Gastroesophageal sphincter (tissue), 4 donors: ENCODE results near the gene CD9. TPM values are rescaled to one million over a fixed set of nuclear protein-coding genes. Genes with fewer than 3 reads are reported as not detected.

Experiments used
- ATAC-seq: fragments of 150-250 bp; one replicate; pipeline ENCODE4 v1.9.1; 2016; ENCODE audit warnings: mild to moderate bottlenecking, moderate library complexity
- H3K27ac ChIP-seq, 4 donors: fragments of 200-600 bp; sonication (generic) in 3 of 4; 1 replicate in 3 of 4; 2 replicates in 1 of 4; pipeline ENCODE4 v1.5.1; 2016 to 2019
- H3K27me3 ChIP-seq: fragments of 200-600 bp; sonication (generic); one replicate; pipeline ENCODE4 v1.5.1; 2019
- H3K36me3 ChIP-seq, 2 donors: fragments of 200-600 bp; sonication (generic); one replicate each; pipeline ENCODE4 v1.5.1; 2019; ENCODE audit warnings: control low read depth in 1 of 2
- H3K4me1 ChIP-seq, 3 donors: fragments of 200-600 bp; sonication (generic); 1 replicate in 2 of 3; 2 replicates in 1 of 3; pipeline ENCODE4 v1.5.1; 2016 to 2019; ENCODE audit warnings: control low read depth in 2 of 3
- H3K4me3 ChIP-seq, 2 donors: fragments of 200-600 bp; sonication (generic); one replicate each; pipeline ENCODE4 v1.5.1; 2019; ENCODE audit warnings: mild to moderate bottlenecking in 1 of 2, moderate library complexity in 1 of 2
- H3K9me3 ChIP-seq, 3 donors: fragments of 200-600 bp; sonication (generic); one replicate each; pipeline ENCODE4 v1.5.1; 2017 to 2019; ENCODE audit warnings: control low read depth in 2 of 3
- EP300 ChIP-seq: sonication (generic); formaldehyde crosslinking; IDR thresholded peaks from one replicate; pipeline ENCODE4 v1.6.1; 2017; ENCODE audit warnings: antibody characterized with exemption, mild to moderate bottlenecking
- POLR2A ChIP-seq, 2 donors: fragments of 450-650 bp; IDR thresholded peaks; one replicate each; pipeline ENCODE4 v1.6.1; 2017; ENCODE audit warnings: antibody characterized with exemption in 2 of 2, mild to moderate bottlenecking in 2 of 2, moderate library complexity in 1 of 2
- POLR2AphosphoS5 ChIP-seq: sonication (generic); formaldehyde crosslinking; IDR thresholded peaks from one replicate; pipeline ENCODE4 v1.6.1; 2017; ENCODE audit warnings: antibody characterized with exemption
- WGBS, 2 donors: methylation state at CpG; one replicate each; pipeline ENCODE4 v1.1.5; 2018; ENCODE audit warnings: low coverage in 1 of 2; 5-methylcytosine and 5-hydroxymethylcytosine counted together
- total RNA-seq, 4 donors: library from RNA; depleted of rRNA; stranded (reverse); fragments of >200 nt; gene quantifications; one replicate each; pipeline ENCODE4 v1.1.0, GENCODE V29; 2016
- TF ChIP-seq, protein P1 (sequence below), 4 experiments: fragments of 200-600 bp in 2 of 4; fragments of 450-650 bp in 2 of 4; sonication (generic) in 1 of 4; IDR thresholded peaks; one replicate each; pipeline ENCODE4 v1.5.1; 2017 to 2019; ENCODE audit warnings: antibody characterized with exemption in 4 of 4, mild to moderate bottlenecking in 2 of 4, moderate library complexity in 2 of 4

CD9 gene
- total RNA-seq, 4 donors from 2014 or later, result 379 to 558 (median 468) TPM

DNA sequence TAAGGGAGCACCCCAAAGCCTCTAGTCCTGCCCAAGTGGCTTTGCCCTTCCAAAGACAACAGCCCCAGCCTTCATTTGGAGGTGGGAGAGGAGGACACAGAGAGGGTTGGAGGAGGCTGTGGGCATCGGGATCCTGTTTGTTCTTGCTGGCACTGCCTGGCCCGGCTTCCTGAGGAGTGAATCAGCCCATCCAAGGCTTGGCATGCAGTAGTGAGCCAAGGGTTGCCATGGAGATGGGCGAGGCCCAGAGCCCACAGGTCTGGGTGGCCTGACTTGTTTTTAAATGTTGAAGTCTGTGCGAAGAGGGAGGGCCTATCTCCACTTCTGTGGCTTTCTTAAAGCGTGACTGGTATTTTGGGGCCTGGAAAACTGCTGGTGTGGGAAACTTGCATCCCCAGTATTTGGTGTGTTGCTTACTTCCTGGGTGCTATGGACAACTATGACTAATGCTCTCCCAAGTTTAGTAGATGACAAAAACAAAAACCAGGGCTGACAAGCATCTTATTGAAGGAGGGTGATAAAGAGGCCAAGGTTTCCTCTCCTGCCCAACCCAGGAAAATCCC, 15.8 kb downstream of the CD9 start:
- TF ChIP-seq POLR2A (IDR thresholded peaks at IDR 0.05) (peak; percentile 7 to 13), POLR2AphosphoS5 (peak; percentile 83), EP300 (no peak)
- ATAC-seq, result peak; percentile 94
- peaks cover 12 to 100% (median 71%) of the 10 kb centered on the region in 3 donors for H3K4me1 ChIP-seq
- H3K27me3 ChIP-seq, result no peaks in the 10 kb centered on the region
- H3K4me3 ChIP-seq, result no peak overlapping the region
- H3K27ac ChIP-seq, result peak overlapping the region; percentile 89 to 100 (median 98)
- 11 to 26% methylated on average over 3 to 4 of the region's 5 CpGs for WGBS, 2 donors
- H3K9me3 ChIP-seq, result no peaks in the 10 kb centered on the region
- H3K36me3 ChIP-seq, result peaks cover 0 to 21% of the 10 kb centered on the region in 2 donors

GRCh38 chr12:6216581-6216980, 16.4 kb downstream of the CD9 start:
- peak overlapping the region; percentile 89 to 100 (median 98) for H3K27ac ChIP-seq
- TF ChIP-seq POLR2A (IDR thresholded peaks at IDR 0.05), result no peak
- TF ChIP-seq, protein P1, sequence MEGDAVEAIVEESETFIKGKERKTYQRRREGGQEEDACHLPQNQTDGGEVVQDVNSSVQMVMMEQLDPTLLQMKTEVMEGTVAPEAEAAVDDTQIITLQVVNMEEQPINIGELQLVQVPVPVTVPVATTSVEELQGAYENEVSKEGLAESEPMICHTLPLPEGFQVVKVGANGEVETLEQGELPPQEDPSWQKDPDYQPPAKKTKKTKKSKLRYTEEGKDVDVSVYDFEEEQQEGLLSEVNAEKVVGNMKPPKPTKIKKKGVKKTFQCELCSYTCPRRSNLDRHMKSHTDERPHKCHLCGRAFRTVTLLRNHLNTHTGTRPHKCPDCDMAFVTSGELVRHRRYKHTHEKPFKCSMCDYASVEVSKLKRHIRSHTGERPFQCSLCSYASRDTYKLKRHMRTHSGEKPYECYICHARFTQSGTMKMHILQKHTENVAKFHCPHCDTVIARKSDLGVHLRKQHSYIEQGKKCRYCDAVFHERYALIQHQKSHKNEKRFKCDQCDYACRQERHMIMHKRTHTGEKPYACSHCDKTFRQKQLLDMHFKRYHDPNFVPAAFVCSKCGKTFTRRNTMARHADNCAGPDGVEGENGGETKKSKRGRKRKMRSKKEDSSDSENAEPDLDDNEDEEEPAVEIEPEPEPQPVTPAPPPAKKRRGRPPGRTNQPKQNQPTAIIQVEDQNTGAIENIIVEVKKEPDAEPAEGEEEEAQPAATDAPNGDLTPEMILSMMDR (IDR thresholded peaks at IDR 0.05), result no peak
- no peak for TF ChIP-seq EP300
- TF ChIP-seq POLR2AphosphoS5, result no peak
- no peak for ATAC-seq

DNA sequence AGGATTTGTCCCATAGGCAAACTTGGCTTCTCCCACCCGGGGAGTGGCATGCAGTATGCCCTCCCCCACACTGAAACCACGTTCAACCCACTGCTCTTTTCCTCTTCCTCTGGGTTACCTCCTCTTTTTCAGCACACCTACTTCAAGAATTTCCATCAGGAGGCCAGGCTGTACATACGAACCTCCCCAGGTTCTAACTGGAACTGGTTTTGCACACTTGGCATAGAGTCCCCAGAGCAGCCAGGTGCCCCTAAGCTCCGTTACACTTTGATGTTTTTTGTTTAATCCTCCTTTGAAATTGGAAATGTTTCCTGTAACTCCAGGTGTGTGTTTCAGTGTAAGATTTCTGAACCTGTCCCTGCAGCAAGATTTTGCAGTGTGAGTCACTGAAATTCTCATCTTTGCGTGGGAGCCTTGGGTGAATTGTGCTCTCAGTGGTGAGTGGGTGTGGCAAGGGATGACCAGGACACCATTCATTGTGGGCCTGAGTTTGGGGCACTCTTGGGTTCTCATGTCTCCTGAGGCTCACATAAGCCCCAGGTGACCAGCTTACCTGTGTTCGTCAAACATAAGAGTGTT, 18.2 kb downstream of the CD9 start:
- TF ChIP-seq POLR2A (IDR thresholded peaks at IDR 0.05) (no peak), POLR2AphosphoS5 (no peak), EP300 (no peak)
- TF ChIP-seq, protein P1 (IDR thresholded peaks at IDR 0.05), result no peak
- Histone ChIP-seq H3K27me3 (no peaks in the 10 kb centered on the region), H3K27ac (peak overlapping the region; percentile 89 to 100 (median 98)), H3K4me3 (no peak overlapping the region), H3K36me3 (peaks cover 0 to 5% of the 10 kb centered on the region in 2 donors), H3K4me1 (peaks cover 16 to 100% (median 76%) of the 10 kb centered on the region in 3 donors), H3K9me3 (no peaks in the 10 kb centered on the region)
- no peak for ATAC-seq
- WGBS, 2 donors, result 33 to 39% methylated on average over 3 to 5 of the region's 6 CpGs

More at GRCh38 chr12:6216581-6216980, 16.4 kb downstream of the CD9 start:
- H3K9me3 ChIP-seq, result no peaks in the 10 kb centered on the region
- H3K27me3 ChIP-seq, result no peaks in the 10 kb centered on the region
- 38% methylated on average over 6 to 7 of the region's 7 CpGs for WGBS, 2 donors
- no peak overlapping the region for H3K4me3 ChIP-seq
- peaks cover 0 to 19% of the 10 kb centered on the region in 2 donors for H3K36me3 ChIP-seq
- H3K4me1 ChIP-seq, result peaks cover 12 to 100% (median 71%) of the 10 kb centered on the region in 3 donors

DNA sequence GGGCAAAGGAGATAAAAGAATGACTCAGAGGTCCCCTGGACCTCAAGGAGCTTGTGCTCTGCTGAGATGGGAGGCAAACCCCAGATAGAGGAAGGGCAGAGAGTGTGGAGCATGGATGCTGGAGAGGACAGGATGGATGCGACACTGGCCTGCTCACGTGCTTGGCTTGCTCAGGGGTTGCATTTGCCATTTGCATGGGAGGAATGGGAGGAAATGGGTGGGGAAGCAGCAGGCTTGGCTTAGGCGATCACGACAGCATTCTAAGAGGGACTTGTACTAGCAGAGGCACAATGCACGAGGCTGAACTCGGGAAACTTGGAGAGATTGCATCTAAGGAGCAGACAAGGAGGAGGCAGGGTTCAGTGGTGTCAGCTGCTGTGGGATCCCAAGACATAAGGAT, 19.8 kb downstream of the CD9 start:
- Histone ChIP-seq H3K9me3 (no peaks in the 10 kb centered on the region), H3K4me1 (peaks cover 24 to 100% (median 82%) of the 10 kb centered on the region in 3 donors), H3K36me3 (peaks cover 0 to under 1% of the 10 kb centered on the region in 2 donors), H3K4me3 (no peak overlapping the region), H3K27me3 (no peaks in the 10 kb centered on the region), H3K27ac (peak overlapping the region; percentile 49 to 100 (median 80))
- no peak for ATAC-seq
- no peak for TF ChIP-seq EP300
- WGBS, 2 donors, result 23 to 34% methylated on average over 4 to 6 of the region's 6 CpGs

DNA sequence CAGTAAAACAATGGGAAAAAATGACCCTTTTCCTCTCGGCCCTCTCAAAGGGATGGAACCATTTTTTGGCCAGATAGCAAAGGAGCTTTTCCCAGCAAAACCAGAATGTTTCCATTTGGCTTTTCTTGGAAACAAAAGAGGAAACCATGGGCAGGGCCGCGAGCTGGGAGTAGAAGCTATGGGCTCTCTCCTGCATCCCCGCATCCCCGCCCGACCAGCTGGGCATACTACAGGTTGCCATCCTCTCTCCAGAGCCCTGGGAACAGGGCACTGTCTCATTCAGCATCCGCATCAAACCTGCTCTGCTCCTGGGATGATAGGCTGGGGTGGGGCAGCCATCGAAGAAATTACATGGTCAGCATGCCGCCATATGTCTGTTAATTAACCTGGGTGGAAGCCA, 20.9 kb downstream of the CD9 start:
- WGBS, 2 donors, result 30 to 62% methylated on average over 2 to 8 of the region's 9 CpGs
- peak overlapping the region; percentile 49 to 100 (median 80) for H3K27ac ChIP-seq

More for the DNA sequence above, 20.9 kb downstream of the CD9 start:
- no peaks in the 10 kb centered on the region for H3K9me3 ChIP-seq
- no peaks in the 10 kb centered on the region for H3K27me3 ChIP-seq
- ATAC-seq, result no peak
- TF ChIP-seq POLR2A (IDR thresholded peaks at IDR 0.05) (no peak), EP300 (no peak), POLR2AphosphoS5 (no peak)
- TF ChIP-seq, protein P1 (IDR thresholded peaks at IDR 0.05), result no peak
- H3K36me3 ChIP-seq, result peaks cover 0 to 5% of the 10 kb centered on the region in 2 donors
- peaks cover 31 to 100% (median 81%) of the 10 kb centered on the region in 3 donors for H3K4me1 ChIP-seq
- H3K4me3 ChIP-seq, result no peak overlapping the region
